Adipose tissue (tissue), 3 donors: ENCODE results near the gene PSPH. TPM values are rescaled to one million over a fixed set of nuclear protein-coding genes. Genes with fewer than 3 reads are reported as not detected.
"Not testable (repeated sequence)": the region's sequence is repeated elsewhere in the genome, so short reads cannot be mapped to it uniquely, and the experiment has no call there.

ENCODE experiments used
- H3K27ac ChIP-seq: one replicate; pipeline ENCODE4 v1.5.1; 2013; ENCODE audit warnings: low read depth, low read length
- WGBS, 3 donors: extraction: QIAGEN DNeasy Blood & Tissue Kit; methylation state at CpG; one replicate each; pipeline ENCODE4 v1.1.7; 2013; 5-methylcytosine and 5-hydroxymethylcytosine counted together
- polyA plus RNA-seq, 3 donors: library from polyadenylated mRNA; stranded (reverse); fragments of 200-250 nt; gene quantifications; one replicate each; pipeline ENCODE4 v1.2.3, GENCODE V29; 2013
- donor health status: healthy with polysubstance abuse.
- donor health status: Bipolar disorder and iron deficiency.
- donor health status: healthy.

The PSPH gene
- polyA plus RNA-seq: 1 to 10 TPM; 3.9 to 7.2 (median 5.9) TPM

GRCh38 chr7:56051339-56052191 lies at the start of gene PSPH, which contains the start of gene CCT6A:
Gene PSPH (minus strand): TSS chr7:56051444. CDS start chr7:56021212, 30,232 bp downstream.
Gene CCT6A (plus strand): TSS chr7:56051765. CDS start chr7:56051849, 84 bp downstream.
- peak within 1 kb of the TSS; percentile 38 for H3K27ac ChIP-seq
- 0 to 1% (median 0%) methylated on average over 72 to 97 of the region's 97 CpGs for WGBS, 3 donors

DNA sequence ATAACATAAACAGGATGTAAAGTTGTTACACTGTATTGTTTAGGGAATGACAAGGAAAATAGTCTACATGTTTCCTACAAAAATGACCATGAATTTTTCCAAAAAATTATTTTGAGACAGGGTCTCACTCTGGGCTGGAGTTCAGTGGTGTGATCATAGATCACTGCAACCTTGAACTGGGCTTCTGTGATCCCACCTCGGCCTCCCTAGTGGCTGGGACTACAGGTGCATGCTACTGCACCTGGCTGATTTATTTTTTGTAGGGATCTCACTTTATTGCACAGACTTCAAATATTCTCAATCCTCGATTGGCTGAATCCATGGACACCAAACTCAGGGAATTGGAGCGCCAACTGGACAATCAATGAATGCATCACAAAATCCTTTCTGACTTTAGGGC lies 48.4 kb upstream of the PSPH start:
- WGBS, 3 donors: 84 to 96% (median 90%) methylated on average over 3 of the region's 3 CpGs

GRCh38 chr7:56098187-56099008 lies 47.2 kb upstream of the PSPH start:
- 86 to 95% (median 95%) methylated on average over 8 of the region's 8 CpGs for WGBS, 3 donors
- H3K27ac ChIP-seq: not testable (repeated sequence)

More for the DNA sequence above, 48.4 kb upstream of the PSPH start:
- no peak overlapping the region for H3K27ac ChIP-seq

GRCh38 chr7:56097700-56098099 lies 46.5 kb upstream of the PSPH start:
- H3K27ac ChIP-seq: no peak overlapping the region
- 37 to 57% (median 50%) methylated on average over 5 of the region's 5 CpGs for WGBS, 3 donors

- no peak within 1 kb of the TSS for H3K27ac ChIP-seq
- 31 to 45% (median 38%) methylated on average over 19 of the region's 19 CpGs for WGBS, 3 donors
Measured at GRCh38 chr7:56092789-56093531, 41.7 kb upstream of the PSPH start, which contains the start of gene PHKG1. Gene PHKG1 (minus strand): TSS chr7:56092952. CDS start chr7:56088941, 4,011 bp downstream.

DNA sequence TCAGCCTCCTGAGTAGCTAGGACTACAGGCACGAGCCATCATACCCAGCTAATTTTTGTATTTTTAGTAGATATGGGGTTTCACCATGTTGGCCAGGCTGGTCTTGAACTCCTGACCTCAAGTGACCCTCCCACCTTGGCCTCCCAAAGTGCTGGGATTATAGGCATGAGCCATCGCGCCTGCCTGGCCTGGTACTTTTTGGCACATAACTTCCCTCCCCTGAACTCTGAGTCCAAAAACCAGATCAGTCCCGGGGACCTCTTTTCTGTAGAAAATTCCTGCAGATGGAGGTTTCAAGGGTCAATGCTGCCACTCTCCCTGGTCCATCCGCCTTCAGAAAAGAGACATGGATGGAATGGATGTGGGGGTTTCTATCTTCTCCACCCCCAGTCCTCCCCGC lies 41.1 kb upstream of the PSPH start:
- WGBS, 3 donors: 46 to 53% (median 52%) methylated on average over 6 of the region's 6 CpGs
- H3K27ac ChIP-seq: not testable (repeated sequence)

DNA sequence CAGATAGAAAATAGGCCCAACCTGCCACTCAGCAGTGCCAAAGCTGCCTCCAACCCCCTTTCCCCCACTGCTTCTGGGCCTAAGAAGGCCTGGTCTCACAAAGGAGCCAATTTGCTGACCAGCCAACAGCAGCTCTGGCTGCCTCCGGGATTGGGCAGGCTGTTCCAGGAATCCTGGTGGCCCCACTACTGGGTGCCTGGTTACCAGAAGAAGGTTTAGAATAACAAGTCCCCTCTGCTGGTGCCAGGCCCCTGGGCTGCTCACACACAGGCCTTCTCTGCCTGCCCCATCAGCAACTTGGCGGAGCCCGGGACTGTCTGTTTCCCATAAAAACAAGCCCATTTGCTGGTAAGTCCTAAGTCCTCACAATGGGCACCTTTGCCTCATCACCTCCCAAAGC lies 40.3 kb upstream of the PSPH start:
- H3K27ac ChIP-seq: no peak overlapping the region
- 74 to 90% (median 83%) methylated on average over 3 of the region's 3 CpGs for WGBS, 3 donors

DNA sequence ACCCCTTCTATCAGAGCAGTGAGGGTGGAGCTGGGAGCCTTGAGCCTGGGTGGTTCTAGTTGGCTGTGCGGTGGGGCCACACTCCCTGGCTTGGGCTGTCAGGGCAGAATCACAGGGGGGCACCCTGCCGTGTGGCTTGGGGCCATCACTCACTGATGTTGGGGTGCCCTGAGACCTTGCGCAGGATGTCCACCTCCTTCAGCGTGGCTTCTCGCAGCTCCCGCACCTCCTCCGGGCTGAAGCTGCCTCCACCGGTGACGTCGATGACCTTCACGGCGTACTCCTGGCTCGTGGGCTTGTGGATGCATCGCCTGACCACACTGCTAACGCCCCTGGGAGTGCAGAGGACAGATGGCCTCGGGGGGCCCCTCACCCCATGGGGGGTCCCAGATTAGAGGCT lies 36.2 kb upstream of the PSPH start:
- H3K27ac ChIP-seq: no peak overlapping the region
- WGBS, 3 donors: 90 to 93% (median 91%) methylated on average over 16 of the region's 16 CpGs

DNA sequence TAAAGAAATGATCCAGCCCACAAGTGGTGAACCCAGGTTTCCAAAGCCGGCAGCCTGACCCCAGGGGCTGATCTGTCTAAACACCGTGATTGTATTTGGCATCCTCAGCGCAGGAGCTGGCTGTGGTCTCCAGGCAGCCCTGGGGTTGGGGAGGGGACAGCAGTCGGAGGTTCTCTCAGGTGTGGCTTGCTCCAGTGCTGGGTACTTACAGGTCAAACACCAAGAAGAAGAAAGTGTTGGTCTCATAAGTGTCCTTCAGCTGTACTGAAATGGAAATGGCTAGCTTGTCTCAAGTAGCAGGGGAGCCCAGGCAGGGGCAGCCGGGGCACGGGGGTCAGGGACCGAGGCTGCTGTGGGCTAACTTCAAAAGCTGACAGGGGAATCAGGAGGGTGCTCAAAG lies 35.5 kb upstream of the PSPH start:
- H3K27ac ChIP-seq: no peak overlapping the region
- WGBS, 3 donors: 92 to 98% (median 95%) methylated on average over 7 of the region's 7 CpGs

- WGBS, 3 donors: 43 to 63% (median 56%) methylated on average over 13 of the region's 13 CpGs
- H3K27ac ChIP-seq: no peak overlapping the region
Measured at GRCh38 chr7:56083150-56083785, 32.0 kb upstream of the PSPH start.

GRCh38 chr7:56081626-56082340 lies 30.5 kb upstream of the PSPH start:
- no peak overlapping the region for H3K27ac ChIP-seq
- WGBS, 3 donors: 92 to 98% (median 93%) methylated on average over 26 to 29 of the region's 29 CpGs

DNA sequence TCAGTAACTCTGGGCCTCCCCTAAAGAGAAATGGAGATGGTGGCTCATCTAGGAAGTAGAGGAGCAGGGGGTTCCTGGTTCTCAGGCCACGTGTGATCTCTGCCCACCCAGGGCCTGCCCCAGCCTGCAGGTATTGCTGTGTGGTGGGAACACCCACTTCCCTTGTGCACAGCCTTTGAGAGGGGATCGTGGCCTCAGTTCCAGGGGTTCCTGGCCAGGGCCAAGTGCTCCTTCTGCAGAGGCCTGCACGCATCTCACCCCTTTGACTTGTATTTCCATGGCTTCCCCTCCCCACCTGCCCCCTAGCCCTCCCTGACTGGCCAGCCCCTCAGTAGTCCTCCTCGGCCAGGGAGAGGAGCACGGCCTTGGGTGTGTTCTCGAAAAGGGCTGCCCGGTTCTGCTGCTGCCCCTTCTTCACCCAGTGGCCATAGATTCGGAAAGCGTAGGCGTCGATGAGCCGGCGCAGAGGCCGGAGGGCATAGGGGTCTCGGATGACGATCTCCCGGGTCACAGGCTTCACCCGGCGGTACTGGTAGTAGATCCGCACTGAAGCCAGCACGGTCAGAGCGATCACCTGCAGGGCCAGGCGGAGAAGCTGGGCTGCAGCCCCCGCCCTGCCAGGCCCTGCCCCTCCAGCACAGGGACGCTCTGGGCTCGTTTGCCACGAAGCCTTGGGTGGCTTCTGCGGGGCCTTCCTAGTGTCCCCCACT lies 29.6 kb upstream of the PSPH start:
- H3K27ac ChIP-seq: not testable (repeated sequence)
- 94 to 96% (median 95%) methylated on average over 28 of the region's 28 CpGs for WGBS, 3 donors

GRCh38 chr7:56079450-56080185 lies 28.4 kb upstream of the PSPH start:
- WGBS, 3 donors: 20 to 47% (median 32%) methylated on average over 12 of the region's 12 CpGs
- no peak overlapping the region for H3K27ac ChIP-seq

DNA sequence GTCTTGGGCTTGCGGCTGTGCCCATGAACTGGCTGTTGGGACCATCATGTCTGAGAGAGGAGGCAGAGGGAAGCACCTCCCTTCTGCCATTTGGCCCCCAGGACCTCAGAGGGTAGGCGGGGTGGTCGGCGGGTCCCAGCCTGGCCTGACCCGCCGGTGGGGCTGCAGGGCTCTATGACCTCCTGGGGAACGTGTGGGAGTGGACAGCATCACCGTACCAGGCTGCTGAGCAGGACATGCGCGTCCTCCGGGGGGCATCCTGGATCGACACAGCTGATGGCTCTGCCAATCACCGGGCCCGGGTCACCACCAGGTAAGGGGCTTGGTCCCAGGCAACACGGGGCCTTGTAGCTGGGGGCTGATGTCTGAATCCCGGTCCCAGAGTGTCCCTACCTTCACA lies 27.0 kb upstream of the PSPH start:
- 93 to 95% (median 94%) methylated on average over 14 to 16 of the region's 16 CpGs for WGBS, 3 donors
- no peak overlapping the region for H3K27ac ChIP-seq

DNA sequence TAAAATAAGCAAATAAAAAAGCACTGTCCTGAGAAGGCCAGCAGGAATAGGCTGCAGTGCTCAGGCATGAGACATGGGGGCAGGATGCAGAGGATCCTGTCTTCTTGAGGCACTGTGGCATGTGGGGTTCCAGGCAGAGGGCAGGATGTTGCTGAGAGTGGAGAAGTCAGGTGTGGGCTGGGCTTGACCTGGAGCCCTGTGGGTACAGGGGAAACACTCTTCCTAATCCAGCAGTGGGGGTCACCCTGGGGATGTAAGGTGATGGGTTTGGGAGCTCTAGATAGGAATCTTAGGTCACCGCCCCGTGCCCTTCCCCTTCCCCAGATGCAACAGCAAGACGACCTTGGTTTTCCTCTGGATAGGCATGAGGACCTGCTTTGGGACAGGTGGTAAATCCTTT lies 26.4 kb upstream of the PSPH start:
- no peak overlapping the region for H3K27ac ChIP-seq
- 95 to 97% (median 97%) methylated on average over 3 of the region's 3 CpGs for WGBS, 3 donors

- no peak overlapping the region for H3K27ac ChIP-seq
- WGBS, 3 donors: 9 to 20% (median 17%) methylated on average over 19 of the region's 19 CpGs
Measured at GRCh38 chr7:56074371-56074791, 23.1 kb upstream of the PSPH start.
